Measurements from ENCODE around the gene ZNF805. TPM values are rescaled to one million over a fixed set of nuclear protein-coding genes. Genes with fewer than 3 reads are reported as not detected.

ZNF805 gene
- total RNA-seq, 1 donor from 2014 or later = 18.2 TPM

GRCh38 chr19:57202160-57202559 is 38.3 kb upstream of the ZNF805 start:
- TF ChIP-seq POLR2A (IDR thresholded peaks at IDR 0.05) (no peak), POLR2AphosphoS5 (IDR thresholded peaks at IDR 0.05; ENCODE audit: insufficient read depth in 1 of 2, low read depth in 1 of 2) (no peak), CTCF (IDR thresholded peaks at IDR 0.05) (no peak)
- DNase-seq (ENCODE audit: extremely low spot score in 2 of 2) = no peak
- Histone ChIP-seq H3K4me1 (no peaks in the 10 kb centered on the region), H3K27ac (no peak overlapping the region), H3K9me3 (peaks cover 3% of the 10 kb centered on the region), H3K36me3 (peaks cover 0 to 66% of the 10 kb centered on the region in 2 donors), H3K4me3 (no peak overlapping the region), H3K27me3 (no peaks in the 10 kb centered on the region)
- intact Hi-C loops (cut with DNase I) = no loop called here

- no peak for TF ChIP-seq POLR2AphosphoS5 (IDR thresholded peaks at IDR 0.05; ENCODE audit: insufficient read depth in 1 of 2, low read depth in 1 of 2)
- TF ChIP-seq CTCF (IDR thresholded peaks at IDR 0.05) = no peak
- TF ChIP-seq POLR2A (IDR thresholded peaks at IDR 0.05) = no peak
- intact Hi-C loops (cut with DNase I) = no loop called here
- H3K27ac ChIP-seq = no peak overlapping the region
- no peaks in the 10 kb centered on the region for H3K4me1 ChIP-seq
- no peaks in the 10 kb centered on the region for H3K9me3 ChIP-seq
- no peak for DNase-seq (ENCODE audit: extremely low spot score in 2 of 2)
- no peaks in the 10 kb centered on the region for H3K27me3 ChIP-seq
- no peak overlapping the region for H3K4me3 ChIP-seq
- H3K36me3 ChIP-seq = peaks cover 20 to 79% of the 10 kb centered on the region in 2 donors
Observed at GRCh38 chr19:57210381-57210780, 30.1 kb upstream of the ZNF805 start.

- intact Hi-C loops (cut with DNase I) = no loop called here
- H3K4me3 ChIP-seq = peak overlapping the region in 1 of 2 donors; percentile 26
- no peak for TF ChIP-seq POLR2A (IDR thresholded peaks at IDR 0.05)
- no peak for TF ChIP-seq CTCF (IDR thresholded peaks at IDR 0.05)
- TF ChIP-seq POLR2AphosphoS5 (IDR thresholded peaks at IDR 0.05; ENCODE audit: insufficient read depth in 1 of 2, low read depth in 1 of 2) = no peak
- H3K4me1 ChIP-seq = no peaks in the 10 kb centered on the region
- DNase-seq (ENCODE audit: extremely low spot score in 2 of 2) = no peak
- no peaks in the 10 kb centered on the region for H3K27me3 ChIP-seq
- no peak overlapping the region for H3K27ac ChIP-seq
- H3K9me3 ChIP-seq = no peaks in the 10 kb centered on the region
- H3K36me3 ChIP-seq = peaks cover 20 to 81% of the 10 kb centered on the region in 2 donors
Observed at GRCh38 chr19:57212109-57212508, 28.3 kb upstream of the ZNF805 start.

GRCh38 chr19:57227502-57227901 is 12.9 kb upstream of the ZNF805 start:
- DNase-seq (ENCODE audit: extremely low spot score in 2 of 2) = peak in 1 of 2 donors; percentile 81
- Histone ChIP-seq H3K9me3 (no peaks in the 10 kb centered on the region), H3K27me3 (no peaks in the 10 kb centered on the region), H3K27ac (no peak overlapping the region), H3K4me3 (no peak overlapping the region), H3K36me3 (no peaks in the 10 kb centered on the region), H3K4me1 (no peaks in the 10 kb centered on the region)
- no peak for TF ChIP-seq POLR2A (IDR thresholded peaks at IDR 0.05)
- no peak for TF ChIP-seq CTCF (IDR thresholded peaks at IDR 0.05)
- TF ChIP-seq POLR2AphosphoS5 (IDR thresholded peaks at IDR 0.05; ENCODE audit: insufficient read depth in 1 of 2, low read depth in 1 of 2) = no peak
- intact Hi-C loops (cut with DNase I) = no loop called here

GRCh38 chr19:57231686-57232085 is 8.7 kb upstream of the ZNF805 start:
- DNase-seq (ENCODE audit: extremely low spot score in 2 of 2) = peak in 1 of 2 donors; percentile 58
- Histone ChIP-seq H3K9me3 (no peaks in the 10 kb centered on the region), H3K4me3 (no peak overlapping the region), H3K36me3 (no peaks in the 10 kb centered on the region), H3K27ac (no peak overlapping the region), H3K27me3 (no peaks in the 10 kb centered on the region), H3K4me1 (no peaks in the 10 kb centered on the region)
- intact Hi-C loops (cut with DNase I) = no loop called here
- no peak for TF ChIP-seq POLR2A (IDR thresholded peaks at IDR 0.05)
- TF ChIP-seq CTCF (IDR thresholded peaks at IDR 0.05) = no peak
- TF ChIP-seq POLR2AphosphoS5 (IDR thresholded peaks at IDR 0.05; ENCODE audit: insufficient read depth in 1 of 2, low read depth in 1 of 2) = no peak

All from vagina (tissue), 2 donors.